GM19240 (cell line): ENCODE data around the gene WDR27.

Source experiments
- DNase-seq: peaks from one replicate; pipeline ENCODE4 v3.0.0; 2011; ENCODE audit warnings: low spot score; ENCODE audit not compliant: insufficient read length

Gene WDR27

DNA sequence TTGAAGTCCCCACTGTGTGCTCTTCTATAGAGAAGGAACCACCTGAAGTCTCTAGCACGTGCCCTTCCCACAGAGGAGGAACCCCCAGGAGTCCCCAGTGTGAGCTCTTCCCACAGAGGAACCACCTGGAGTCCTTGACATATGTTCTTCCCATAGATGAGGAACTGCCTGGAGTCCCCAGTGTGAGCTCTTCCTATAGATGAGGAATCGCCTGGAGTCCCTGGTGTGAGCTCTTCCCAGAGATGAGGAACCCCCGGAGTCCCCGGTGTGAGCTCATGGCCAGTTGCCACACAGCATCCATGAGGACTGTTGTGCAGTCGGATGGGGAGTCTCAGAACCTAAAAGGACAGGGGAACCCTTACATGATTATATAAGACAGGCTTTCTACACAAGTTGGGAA is 290.1 kb downstream of the WDR27 start:
- DNase-seq: no peak

DNA sequence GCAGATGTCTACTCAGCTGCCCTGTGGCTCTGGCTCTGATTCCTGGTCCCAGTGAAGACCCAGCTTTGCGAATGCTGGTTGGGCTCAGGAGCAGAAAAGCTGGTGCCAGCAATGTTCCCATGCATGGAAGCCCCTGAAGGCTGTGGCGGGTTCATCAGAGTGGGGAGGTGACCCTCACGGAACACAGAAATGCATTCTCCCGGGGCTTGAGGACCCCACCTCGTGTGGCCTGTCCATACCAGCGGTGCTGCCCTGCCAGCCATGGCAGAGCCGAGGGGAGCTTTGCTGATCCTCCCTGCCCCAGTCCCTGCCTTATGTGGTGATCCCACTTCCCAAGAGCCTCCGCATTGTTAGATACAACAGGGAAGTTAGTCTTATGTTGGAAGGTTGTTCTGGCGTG is 290.5 kb downstream of the WDR27 start:
- DNase-seq: no peak

DNA sequence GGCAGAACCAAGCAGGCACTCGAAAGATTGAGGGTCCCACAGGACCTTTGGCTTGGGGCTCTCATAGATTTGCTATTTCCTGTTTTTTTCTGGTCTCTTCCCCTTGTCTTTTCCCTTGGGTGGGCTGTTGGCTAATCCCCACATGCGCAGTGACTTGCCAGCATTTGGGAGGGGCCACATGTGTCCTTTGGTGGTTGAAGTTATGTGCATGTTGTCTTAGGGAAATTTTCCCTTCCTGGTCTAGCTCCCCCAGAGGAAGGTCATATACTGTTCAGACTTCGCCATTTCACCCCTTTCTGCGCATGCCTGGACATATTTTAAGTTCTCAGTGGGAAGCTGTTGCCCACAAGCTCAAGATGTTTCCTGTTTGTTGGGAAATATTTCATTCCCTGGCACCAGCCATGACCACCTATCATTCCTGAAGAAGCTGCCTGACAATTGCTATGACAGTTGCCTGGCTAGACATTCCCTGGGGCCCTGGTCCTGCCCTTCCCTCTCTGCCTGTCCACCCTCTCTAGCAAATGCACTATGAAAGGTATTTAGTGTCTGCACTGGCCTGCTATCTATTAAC is 292.0 kb downstream of the WDR27 start:
- DNase-seq: no peak

DNA sequence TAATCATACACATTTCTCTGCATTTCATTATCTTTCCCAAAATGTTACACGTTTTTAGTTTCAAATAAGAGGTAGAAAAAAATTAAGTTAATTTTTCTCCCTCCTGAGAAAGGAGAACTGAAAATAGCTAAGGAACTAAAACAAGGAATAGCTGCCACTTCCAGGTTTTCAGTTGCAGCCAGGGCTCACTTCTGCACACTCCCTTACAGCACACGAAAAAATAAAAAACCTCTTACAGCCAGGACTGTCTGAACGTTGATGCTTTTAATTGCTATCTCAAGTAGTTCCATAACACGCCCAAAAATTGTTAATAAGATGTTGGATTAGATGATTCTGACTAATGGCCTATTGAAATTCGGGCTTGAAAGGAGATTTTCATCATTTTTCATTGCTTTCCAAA is 294.5 kb downstream of the WDR27 start:
- no peak for DNase-seq
